Posterior cingulate gyrus (tissue), 11 donors: Measurements from ENCODE around the gene CEP41.
A peak's percentile ranks its signal among the peaks of the same experiment; 100 is the strongest.

Experiments used
- DNase-seq, 10 donors: peaks; one replicate each; pipeline versions ENCODE4 v3.0.0 to v3.0.0-alpha.2; 2020 to 2021; ENCODE audit warnings: mixed read lengths in 3 of 10
- intact Hi-C: fragments of 100-400 bp; cut with DNase I; formaldehyde crosslinking; loops from one replicate; pipeline ENCODE4 v1.15.1; 2023

Gene CEP41, protein sequence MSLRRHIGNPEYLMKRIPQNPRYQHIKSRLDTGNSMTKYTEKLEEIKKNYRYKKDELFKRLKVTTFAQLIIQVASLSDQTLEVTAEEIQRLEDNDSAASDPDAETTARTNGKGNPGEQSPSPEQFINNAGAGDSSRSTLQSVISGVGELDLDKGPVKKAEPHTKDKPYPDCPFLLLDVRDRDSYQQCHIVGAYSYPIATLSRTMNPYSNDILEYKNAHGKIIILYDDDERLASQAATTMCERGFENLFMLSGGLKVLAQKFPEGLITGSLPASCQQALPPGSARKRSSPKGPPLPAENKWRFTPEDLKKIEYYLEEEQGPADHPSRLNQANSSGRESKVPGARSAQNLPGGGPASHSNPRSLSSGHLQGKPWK

DNA sequence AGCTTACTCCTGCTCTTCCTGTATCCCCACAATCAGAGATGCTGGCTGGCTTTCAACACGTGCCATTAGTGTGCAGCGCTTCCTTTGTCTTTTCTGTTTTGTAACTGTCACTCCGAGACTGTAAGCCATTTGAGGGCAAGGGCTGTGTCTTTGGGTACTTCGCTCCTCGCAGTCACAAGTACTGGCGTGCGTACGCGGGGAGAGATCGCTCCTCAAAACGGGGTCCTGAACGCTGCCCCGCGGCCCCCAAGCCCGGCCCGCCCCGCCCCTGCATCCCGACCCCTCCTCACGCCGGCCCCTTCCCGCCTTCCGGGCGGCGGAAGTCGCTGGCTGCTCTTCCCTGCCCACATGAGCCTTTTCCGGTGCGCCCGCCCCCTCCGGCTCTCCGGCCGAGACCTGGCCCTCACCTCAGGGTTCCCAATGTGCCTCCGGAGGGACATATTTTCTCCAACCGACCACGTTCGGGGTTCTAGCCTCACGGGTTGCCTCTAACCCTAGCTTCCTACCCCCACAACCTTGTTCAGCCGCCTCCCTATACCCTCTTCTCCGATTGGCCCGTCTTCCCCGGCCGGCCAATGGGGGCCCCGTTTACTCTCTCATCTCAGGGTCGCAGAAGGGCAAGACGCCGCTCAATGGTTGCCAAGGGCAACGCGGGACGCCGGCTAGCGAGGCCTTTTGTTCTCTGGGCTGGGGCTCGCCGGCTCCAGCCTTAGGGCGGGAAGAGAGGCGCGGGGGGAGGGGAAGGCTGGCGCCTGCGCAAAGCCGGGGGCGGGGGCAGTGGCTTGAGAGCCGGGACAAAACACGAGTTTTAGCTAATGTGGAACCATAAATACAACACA is at the start of gene CEP41:
Gene CEP41 (minus strand): TSS at position 490 of the 839 bp plus-strand sequence. CDS start 50 bp downstream, at position 440.
- DNase-seq: peak; percentile 96 to 100 (median 98)
- intact Hi-C loops: loop anchor here (5.0 kb wide), 1 partner anchor 47 kb away; no protein-coding TSS in a partner anchor

DNA sequence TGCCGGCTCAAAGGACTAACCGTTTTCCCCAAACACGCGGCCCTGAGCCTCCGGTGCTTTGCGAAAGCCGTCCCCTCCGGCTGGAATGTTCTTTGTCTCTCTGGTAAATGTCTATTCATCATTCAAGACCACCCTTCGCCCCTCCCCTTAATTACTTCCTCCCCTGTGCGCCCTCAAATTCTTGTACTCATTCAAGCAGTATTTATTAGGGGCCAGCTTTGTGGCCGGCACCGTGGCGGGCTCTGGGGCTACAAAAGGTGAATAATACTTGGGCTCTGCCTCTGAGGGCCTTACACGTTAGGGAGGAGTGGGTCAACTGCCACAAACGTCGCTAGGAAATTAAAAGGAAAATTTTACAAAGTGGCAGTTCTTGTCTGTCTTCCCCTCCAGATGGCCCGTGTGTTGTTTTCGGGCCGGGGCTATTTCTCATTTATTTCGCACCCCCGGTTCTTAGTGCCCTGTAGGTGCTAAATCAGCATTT is 49.5 kb upstream of the CEP41 start:
- peak in 1 of 10 donors; percentile 69 for DNase-seq
- intact Hi-C loops: loop anchor here (5.0 kb wide), 1 partner anchor 213 kb away; no protein-coding TSS in a partner anchor

DNA sequence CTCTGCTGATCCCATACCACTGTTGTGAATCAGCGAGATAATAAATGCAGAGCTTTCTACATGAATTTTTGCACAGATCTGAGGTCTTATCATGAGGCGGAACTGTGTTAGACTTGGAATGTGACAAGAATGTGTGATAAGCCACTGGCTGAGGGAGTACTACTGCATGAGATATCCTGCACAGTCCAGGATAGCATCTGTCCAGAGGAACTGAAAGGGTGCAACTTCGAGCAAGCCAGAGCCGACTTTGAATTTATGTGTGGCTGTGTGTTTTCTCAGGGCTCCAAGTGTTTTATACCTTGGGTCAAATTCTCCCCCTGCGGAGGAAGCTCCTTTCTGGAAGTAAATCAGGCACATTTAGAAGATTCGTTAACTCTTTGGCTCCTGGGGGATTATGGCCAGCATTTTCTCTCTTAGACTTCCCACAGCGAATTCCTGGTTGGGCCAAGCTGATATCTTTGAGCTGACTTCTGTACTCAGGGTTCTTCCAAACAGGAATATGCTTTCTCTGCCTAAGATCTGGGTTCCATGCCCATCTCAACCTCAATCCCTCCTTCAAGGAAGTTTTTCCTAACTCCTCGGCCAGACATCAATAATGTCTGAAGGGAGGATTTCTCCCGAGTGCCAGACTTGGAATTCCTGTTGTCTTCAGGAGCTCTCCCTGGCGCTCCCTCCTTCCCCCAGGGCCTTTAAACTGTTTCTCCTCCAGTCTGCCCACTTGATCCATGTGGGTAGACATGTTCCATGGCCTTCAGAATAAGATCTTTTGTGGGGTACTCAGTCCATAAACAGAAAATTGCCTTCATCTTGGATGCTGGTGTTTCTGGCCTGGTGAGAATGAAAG is 48.5 kb upstream of the CEP41 start:
- no peak for DNase-seq
- intact Hi-C loops: loop anchor here (5.0 kb wide), 1 partner anchor 47 kb away; the partner anchor contains the start of gene CEP41

DNA sequence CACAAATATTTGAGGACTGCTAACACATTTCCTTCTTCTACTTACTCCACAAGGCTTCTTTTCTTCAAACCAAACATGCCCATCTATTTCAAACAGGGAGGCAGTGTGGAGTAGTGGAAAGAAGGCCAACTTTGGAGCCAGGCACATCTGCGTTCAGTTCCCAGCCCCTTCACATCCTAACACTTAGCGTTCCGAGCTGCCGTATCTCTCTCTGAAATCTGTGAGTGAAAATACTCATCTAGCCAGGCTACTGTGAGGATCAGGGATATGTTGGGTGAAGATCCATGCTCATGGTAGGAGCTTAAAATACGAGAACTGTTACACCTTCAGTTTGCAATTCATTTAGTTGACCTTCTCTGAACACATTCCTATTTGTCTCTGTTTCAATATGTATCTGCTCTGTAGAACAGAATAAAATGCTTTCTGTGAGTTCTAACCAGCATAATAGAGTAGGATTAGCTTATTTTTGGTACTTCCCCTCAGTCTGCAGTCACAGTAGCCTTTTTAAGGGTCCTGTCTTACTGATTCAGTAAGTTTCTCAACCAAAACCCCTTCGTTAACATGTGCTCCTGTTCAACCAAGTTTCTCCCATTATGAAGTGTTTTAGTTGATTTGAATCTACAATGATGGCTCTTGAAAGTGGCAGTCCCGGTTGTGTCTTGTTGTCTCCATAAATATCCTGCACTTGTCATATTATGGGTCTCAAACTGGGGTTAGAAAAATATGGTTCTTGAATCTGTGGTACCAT is 47.8 kb upstream of the CEP41 start:
- intact Hi-C loops: loop anchor here (5.0 kb wide), 1 partner anchor 46 kb away; the partner anchor contains the start of gene CEP41
- DNase-seq: peak in 2 of 10 donors; percentile 57 to 87

DNA sequence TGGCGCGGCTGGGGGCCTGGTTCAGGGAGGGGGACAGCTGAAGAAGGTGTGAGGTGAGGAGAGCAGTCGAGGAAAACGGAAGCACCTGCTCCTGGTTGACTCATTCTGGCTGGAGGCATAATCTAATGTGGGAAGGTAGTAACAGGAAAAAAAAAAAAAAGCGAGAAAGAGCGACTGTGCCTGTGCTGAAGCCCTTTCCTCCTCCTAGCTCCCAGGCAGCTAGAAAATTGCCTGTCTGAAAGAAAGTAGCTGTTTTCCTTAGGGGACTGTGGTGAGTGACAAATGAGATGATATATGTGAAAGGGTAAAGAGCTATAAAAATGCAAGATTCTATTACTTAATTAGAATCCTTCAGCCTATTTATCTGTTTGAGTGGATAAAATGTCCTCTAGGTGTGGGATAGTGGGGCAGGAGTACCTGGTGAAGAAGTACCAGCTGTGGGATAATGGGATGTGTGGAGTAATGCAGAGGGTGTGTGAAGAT is 46.2 kb upstream of the CEP41 start:
- intact Hi-C loops: loop anchor here (5.0 kb wide), 1 partner anchor 45 kb away; the partner anchor contains the start of gene CEP41
- no peak for DNase-seq

DNA sequence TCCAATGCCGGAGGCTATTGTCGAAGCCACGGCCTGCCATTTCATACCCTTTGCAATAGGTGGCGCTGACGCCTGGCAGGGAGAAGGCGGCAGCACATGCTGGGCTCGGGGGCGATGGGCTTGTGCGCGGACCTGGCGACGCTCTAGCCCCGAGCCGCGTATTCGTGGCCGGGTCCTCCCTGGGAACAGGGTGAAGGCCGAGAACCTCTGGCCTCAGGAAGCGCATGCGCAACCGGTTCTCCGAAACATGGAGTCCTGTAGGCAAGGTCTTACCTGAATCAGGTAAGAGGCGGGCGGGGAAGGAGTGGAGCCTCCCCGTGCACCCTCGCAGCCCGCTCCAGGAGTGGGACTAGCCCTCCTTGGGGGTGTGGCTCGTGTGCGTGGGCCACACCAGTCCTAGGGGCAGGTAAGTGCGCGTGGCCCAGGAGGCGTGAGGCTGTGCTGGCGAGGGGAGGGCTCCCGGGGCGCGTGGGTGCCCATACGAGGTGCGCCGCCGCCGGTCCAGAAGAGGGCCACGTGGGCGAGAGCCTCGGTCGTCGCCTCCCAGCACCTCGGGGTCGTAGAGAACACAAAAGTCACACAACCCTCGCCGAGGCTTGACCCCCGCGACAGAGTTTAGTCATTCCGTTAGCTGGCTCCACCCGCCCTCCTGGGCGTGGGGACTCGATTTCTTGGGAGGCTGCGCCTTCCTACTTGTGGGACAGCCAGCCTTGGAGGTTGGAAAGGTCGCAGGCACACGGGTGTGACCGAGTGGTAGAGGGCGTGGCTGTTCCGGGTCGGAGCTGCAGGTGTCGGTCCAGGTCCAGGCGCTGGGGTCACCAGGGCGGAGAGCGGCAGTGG is 45.5 kb upstream of the CEP41 start:
- DNase-seq: peak in 7 of 10 donors; percentile 37 to 92 (median 40)

GRCh38 chr7:130485734-130486113 is 44.9 kb upstream of the CEP41 start:
- DNase-seq: no peak
- intact Hi-C loops: loop anchor here (5.0 kb wide), 1 partner anchor 43 kb away; the partner anchor contains the start of gene CEP41

More for the DNA sequence above, 45.5 kb upstream of the CEP41 start:
- intact Hi-C loops: loop anchor here (5.0 kb wide), 1 partner anchor 44 kb away; the partner anchor contains the start of gene CEP41

DNA sequence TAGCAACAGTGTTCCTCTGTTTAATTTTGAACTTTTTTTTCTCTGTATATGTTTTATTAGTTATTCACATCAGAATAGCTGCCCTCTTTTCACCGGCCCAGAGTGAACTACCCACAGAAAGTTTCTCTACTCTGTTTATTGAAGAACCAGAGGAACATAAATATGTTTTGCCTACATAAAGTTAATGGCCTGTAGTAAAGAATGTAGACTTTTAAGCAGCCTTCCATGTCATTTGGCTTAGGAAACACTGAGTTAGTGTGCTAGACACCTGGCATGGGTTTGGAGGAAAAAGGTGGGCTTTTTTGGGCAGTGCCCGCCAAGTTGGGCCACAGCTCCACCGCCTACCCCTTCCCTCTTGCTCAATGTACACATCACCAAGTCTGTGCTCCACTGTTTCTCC is 42.2 kb upstream of the CEP41 start:
- DNase-seq: no peak
- intact Hi-C loops: no loop called here

DNA sequence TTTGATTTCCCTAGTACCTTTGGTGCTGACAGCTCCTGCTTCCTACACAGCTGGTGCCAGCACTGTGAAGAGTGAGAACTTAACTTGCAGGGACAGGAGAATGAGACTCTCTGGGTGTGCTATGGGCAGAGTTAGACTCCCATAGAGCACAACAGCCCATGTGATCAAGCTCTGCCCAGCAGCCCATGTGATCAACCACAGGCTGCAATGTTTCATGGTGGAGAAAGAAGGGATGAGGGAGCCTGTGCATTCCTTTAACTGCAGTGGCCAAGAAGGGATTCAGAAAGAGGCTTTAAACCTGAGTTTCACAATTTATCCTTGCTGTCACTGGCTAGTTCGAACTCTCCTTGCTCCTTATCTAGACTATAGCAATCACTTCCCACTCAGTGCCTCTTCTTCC is 41.1 kb upstream of the CEP41 start:
- intact Hi-C loops: no loop called here
- DNase-seq: peak in 1 of 10 donors; percentile 30

DNA sequence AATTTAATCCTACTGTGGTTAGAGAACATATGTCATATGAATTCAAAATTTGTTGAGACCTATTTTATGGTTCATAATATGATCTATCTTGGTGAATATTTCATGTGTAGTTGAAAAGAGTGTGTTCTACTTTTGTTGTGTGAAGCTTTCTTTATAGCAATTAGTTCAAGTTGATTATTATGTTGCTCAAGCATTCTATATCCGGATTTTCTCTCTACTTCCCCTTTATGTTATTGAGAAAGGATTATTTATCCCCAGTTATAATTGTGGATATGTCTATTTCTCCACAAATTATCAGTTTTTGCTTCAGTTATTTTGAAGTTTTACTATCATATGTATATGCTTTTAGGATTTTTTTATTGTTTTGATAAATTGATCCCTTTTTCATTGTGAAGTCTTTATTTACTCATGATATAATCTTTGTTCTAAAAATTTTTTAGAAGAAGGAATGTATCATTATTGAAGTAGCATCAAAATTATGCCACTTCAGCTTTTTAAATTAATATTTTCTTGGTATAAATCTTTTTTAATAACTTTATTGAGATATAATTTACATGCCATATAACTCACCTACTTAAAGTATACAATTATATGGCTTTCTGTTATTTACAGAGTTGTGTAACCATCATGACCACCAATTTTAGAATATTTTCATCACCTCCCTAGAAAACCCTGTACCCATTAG is 39.0 kb upstream of the CEP41 start:
- intact Hi-C loops: no loop called here
- DNase-seq: no peak

DNA sequence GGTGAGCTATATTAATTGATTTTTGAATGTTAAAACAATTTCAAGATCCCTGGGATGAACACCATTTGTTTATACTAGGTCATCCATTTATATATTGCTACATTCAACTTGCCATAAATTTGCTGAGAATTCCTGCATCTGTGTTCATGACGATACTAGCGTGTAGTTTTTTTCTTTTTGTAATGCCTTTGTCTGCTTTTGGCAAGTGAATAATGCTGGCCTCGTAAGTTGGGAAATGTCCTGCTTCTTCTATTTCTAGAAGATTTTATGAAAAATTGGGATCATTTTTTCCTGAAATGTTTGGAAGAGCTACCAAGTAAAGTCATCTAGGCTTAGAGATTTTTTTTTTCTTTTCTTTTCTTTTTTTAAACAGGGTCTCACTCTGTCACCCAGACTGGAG is 38.2 kb upstream of the CEP41 start:
- no peak for DNase-seq
- intact Hi-C loops: no loop called here

DNA sequence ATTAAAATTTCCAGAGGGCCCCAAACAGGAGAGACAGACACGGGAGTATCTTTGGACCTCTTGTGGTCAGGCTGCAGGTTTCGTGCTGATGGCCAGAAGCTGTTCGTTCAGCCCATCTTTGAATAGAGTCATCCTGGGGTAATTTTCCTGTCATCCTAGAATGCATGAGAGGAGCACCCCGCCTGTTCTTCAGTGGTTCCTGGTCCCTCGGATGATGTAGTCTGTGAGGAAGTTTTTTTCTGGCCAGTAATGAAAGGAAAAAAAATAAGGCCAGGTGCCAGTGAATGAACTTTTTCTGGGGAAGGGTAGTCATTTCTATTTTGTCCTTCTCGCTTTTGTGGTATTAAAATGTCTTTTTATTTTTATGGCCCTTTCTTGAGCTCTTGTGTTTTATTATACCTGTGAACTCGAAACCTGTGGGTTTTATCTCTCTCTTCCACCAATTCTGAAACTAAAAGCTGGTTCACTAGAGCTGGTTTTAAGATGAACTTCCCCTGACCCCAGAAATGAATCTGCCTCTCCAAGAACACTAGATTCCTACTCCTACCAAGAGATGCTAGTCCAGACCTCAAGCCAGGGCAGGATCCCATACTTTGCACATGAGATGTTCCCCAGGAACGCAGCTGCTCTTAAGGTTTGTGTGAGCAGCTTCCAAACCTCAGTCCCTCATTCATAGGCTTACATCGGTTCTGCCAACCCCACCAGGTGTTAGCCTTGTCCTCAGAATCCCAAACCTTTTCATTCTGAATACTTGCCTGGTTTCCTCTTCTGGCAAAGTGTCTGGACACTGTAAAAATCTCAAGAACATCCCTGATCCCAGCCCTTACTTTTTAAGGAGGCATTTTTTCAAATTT is 35.7 kb upstream of the CEP41 start:
- DNase-seq: no peak

GRCh38 chr7:130475776-130476175 is 35.0 kb upstream of the CEP41 start:
- no peak for DNase-seq
- intact Hi-C loops: no loop called here

More for the DNA sequence above, 35.7 kb upstream of the CEP41 start:
- intact Hi-C loops: no loop called here

- no peak for DNase-seq
- intact Hi-C loops: no loop called here
These were observed 33.1 kb upstream of the CEP41 start for GRCh38 chr7:130473876-130474275.

- DNase-seq: no peak
- intact Hi-C loops: no loop called here
These were observed 32.5 kb upstream of the CEP41 start for GRCh38 chr7:130473289-130473688.

DNA sequence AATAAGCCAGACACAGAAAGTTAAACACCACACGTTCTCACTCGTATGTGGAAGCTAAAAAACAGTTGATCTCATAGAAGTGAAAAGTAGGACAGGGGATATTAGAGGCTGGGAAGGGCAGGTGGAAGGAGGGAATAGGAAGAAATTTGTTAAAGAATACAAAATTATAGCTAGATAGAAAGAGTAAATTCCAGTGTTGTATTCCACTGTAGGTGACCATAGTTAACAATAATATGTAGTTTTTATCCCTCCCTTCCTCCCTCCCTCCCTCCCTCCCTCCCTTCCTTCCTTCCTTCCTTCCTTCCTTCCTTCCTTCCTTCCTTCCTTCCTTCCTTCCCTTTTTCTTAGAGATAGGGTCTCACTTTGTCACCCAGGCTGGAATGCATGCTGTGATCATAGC is 31.2 kb upstream of the CEP41 start:
- intact Hi-C loops: no loop called here
- DNase-seq: no peak

DNA sequence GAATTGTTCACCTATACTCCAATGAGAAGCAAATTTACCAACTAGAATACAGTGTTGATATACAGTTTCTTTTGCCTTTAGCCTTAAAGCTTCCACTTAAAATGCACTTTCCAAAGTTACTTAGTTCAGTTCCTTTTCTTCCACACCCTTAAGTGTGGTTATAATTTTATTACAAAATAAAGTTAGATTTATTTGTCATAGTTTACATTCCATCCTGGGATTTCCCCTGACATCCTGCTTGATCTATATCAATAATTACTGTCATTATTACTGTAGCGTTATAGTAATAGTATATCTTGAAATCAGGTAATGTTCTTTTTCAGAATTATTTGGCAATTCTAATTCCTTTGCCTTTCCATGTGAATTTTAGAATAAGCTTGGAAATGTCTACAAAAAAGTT is 27.8 kb upstream of the CEP41 start:
- intact Hi-C loops: no loop called here

More for the DNA sequence above, 27.8 kb upstream of the CEP41 start:
- no peak for DNase-seq
